ENCODE results near the gene NR3C2.

- TF ChIP-seq CTCF (conservative IDR thresholded peaks at IDR 0.05; ENCODE audit: low read depth in 2 of 2) (no peak), POLR2AphosphoS5 (IDR thresholded peaks at IDR 0.05; ENCODE audit: low read depth) (no peak), REST (IDR thresholded peaks at IDR 0.05; ENCODE audit: unreplicated experiment) (no peak), EZH2 (IDR thresholded peaks at IDR 0.05; ENCODE audit: low read depth, unreplicated experiment) (no peak), EZH2phosphoT487 (IDR thresholded peaks at IDR 0.05; ENCODE audit: unreplicated experiment) (no peak)
These were observed 43.2 kb downstream of the NR3C2 start for GRCh38 chr4:148398988-148399387.
